ENCODE measurements around the gene KBTBD13. TPM values are rescaled to one million over a fixed set of nuclear protein-coding genes. Genes with fewer than 3 reads are reported as not detected.
A peak's percentile ranks its signal among the peaks of the same experiment; 100 is the strongest.
"Not testable (repeated sequence)": the region's sequence is repeated elsewhere in the genome, so short reads cannot be mapped to it uniquely, and the experiment has no call there.

KBTBD13 gene
- total RNA-seq, 2 donors from 2014 or later: 0.63 to 3.1 TPM

DNA sequence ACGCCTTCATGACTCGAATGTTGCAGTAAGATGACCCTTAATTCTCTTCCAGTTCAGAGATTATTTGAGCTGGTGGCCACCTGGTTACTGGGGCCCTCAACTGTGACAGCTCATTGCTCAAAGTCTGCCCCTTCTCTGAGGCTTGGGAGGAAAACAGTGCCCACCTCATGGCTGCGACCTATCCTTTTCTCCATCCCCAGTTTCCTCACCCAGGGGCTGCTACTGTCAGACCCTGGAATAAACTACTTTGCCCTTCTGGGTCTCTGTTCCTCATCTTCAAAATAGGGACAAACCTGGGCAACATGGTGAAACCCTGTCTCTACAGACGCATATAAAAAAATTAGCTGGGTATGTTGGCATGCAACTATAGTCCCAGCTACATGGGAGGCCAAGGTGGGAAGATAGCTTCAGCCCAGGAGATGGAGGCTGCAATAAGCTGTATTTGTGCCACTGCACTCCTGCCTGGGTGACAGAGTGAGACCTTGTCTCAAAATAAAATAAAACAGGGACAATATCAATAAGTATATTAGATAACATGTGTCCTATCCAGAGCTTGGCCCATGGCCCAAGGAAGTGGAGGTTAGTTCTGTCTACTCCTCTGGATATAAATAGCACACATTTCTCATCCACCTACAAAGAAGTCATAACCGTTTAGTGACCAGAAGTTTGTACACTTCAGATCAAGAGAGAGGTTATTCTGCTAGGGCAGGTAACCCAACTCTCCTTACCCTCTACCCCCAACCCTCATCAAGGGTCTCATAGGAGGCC, 6.6 kb upstream of the KBTBD13 start:
- ATAC-seq (ENCODE audit: insufficient number of reproducible peaks, low FRiP score, low read depth) (no peak), DNase-seq (ENCODE audit: low spot score) (no peak)
- Histone ChIP-seq H3K4me3 (no peak overlapping the region), H3K36me3 (peaks cover 3% of the 10 kb centered on the region), H3K27me3 (replicated peaks; ENCODE audit: insufficient read depth) (no peaks in the 10 kb centered on the region), H3K9me3 (no peaks in the 10 kb centered on the region), H3K27ac (peak overlapping the region; percentile 97 to 99), H3K4me1 (ENCODE audit: control insufficient read depth in 1 of 2, low read depth in 2 of 2) (peaks cover 46 to 68% of the 10 kb centered on the region in 2 donors)
- TF ChIP-seq, protein P1, sequence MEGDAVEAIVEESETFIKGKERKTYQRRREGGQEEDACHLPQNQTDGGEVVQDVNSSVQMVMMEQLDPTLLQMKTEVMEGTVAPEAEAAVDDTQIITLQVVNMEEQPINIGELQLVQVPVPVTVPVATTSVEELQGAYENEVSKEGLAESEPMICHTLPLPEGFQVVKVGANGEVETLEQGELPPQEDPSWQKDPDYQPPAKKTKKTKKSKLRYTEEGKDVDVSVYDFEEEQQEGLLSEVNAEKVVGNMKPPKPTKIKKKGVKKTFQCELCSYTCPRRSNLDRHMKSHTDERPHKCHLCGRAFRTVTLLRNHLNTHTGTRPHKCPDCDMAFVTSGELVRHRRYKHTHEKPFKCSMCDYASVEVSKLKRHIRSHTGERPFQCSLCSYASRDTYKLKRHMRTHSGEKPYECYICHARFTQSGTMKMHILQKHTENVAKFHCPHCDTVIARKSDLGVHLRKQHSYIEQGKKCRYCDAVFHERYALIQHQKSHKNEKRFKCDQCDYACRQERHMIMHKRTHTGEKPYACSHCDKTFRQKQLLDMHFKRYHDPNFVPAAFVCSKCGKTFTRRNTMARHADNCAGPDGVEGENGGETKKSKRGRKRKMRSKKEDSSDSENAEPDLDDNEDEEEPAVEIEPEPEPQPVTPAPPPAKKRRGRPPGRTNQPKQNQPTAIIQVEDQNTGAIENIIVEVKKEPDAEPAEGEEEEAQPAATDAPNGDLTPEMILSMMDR (IDR thresholded peaks at IDR 0.05): no peak

DNA sequence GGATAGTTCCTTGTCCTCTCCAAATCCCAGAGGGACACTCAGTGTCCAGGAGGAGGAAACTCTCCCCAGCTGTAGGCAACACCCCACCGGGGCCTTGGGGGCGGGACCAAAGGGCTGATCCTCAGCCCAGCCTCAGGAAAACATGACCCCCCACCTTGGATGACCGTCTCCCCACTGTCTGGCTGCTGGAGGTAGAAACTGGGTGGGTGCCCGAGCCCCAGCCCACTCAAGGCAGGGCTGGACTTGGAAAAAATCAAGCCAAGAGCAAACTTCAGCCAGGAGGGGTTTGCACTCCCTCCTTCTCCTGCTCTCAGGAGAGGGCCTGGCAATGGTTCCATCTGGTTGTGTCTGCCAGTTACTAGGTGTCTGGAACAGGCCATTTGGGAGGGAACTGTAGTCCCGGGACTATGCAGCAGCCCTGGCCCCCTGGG, 5.2 kb upstream of the KBTBD13 start:
- TF ChIP-seq, protein P1 (IDR thresholded peaks at IDR 0.05): no peak
- no peaks in the 10 kb centered on the region for H3K36me3 ChIP-seq
- ATAC-seq (ENCODE audit: insufficient number of reproducible peaks, low FRiP score, low read depth) (peak; percentile 41), DNase-seq (ENCODE audit: low spot score) (peak; percentile 61)
- peak overlapping the region; percentile 97 to 99 for H3K27ac ChIP-seq
- H3K9me3 ChIP-seq: no peaks in the 10 kb centered on the region
- peak overlapping the region; percentile 2 for H3K4me3 ChIP-seq
- H3K27me3 ChIP-seq (replicated peaks; ENCODE audit: insufficient read depth): no peaks in the 10 kb centered on the region
- H3K4me1 ChIP-seq (ENCODE audit: control insufficient read depth in 1 of 2, low read depth in 2 of 2): peaks cover 45 to 65% of the 10 kb centered on the region in 2 donors

DNA sequence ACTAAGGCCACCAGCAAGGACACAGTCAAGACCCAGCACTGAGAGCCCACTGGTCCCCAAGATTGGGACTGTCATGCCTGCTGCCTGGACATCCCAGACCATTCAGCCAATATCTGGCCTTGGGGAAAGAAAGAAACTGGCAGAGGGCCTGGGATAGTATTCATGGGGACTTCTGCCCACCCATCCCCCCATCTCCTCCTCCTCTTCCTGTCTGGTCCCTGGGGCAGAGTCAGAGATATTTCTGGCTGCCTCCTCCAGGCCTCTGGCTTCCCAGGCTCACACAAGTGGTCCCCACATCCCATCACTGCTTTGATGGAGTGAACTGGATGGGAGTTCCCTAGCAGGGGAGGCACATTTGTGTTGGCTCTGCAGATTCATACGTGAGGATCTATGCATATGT, 4.5 kb upstream of the KBTBD13 start:
- Histone ChIP-seq H3K9me3 (no peaks in the 10 kb centered on the region), H3K4me3 (peak overlapping the region; percentile 2), H3K27ac (peak overlapping the region; percentile 97 to 99), H3K36me3 (no peaks in the 10 kb centered on the region), H3K27me3 (replicated peaks; ENCODE audit: insufficient read depth) (no peaks in the 10 kb centered on the region), H3K4me1 (ENCODE audit: control insufficient read depth in 1 of 2, low read depth in 2 of 2) (peaks cover 51 to 71% of the 10 kb centered on the region in 2 donors)
- no peak for DNase-seq (ENCODE audit: low spot score)
- ATAC-seq (ENCODE audit: insufficient number of reproducible peaks, low FRiP score, low read depth): no peak
- TF ChIP-seq, protein P1 (IDR thresholded peaks at IDR 0.05): no peak

DNA sequence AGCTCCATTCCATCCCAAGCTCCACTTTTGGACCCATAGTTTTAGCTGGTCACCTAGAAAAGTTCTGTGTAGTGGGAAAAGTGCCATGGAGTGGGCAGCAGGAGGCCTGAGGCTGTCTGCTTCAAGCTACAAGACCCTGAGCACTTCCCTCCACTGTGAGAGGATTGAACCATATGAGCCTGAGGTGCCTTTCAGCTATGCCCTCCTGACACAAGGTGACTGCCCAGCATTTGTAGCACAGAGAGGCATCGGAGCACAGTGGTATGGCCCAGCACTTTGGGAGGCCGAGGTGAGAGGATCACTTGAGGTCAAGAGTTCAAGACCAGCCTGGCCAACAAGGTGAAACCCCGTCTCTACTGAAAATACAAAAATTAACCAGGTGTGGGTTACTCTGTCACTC, 3.9 kb upstream of the KBTBD13 start:
- TF ChIP-seq, protein P1 (IDR thresholded peaks at IDR 0.05): no peak
- Histone ChIP-seq H3K27ac (peak overlapping the region; percentile 97 to 99), H3K9me3 (no peaks in the 10 kb centered on the region), H3K36me3 (no peaks in the 10 kb centered on the region), H3K4me1 (ENCODE audit: control insufficient read depth in 1 of 2, low read depth in 2 of 2) (peaks cover 57 to 77% of the 10 kb centered on the region in 2 donors), H3K4me3 (no peak overlapping the region), H3K27me3 (replicated peaks; ENCODE audit: insufficient read depth) (no peaks in the 10 kb centered on the region)
- ATAC-seq (ENCODE audit: insufficient number of reproducible peaks, low FRiP score, low read depth): no peak
- no peak for DNase-seq (ENCODE audit: low spot score)

DNA sequence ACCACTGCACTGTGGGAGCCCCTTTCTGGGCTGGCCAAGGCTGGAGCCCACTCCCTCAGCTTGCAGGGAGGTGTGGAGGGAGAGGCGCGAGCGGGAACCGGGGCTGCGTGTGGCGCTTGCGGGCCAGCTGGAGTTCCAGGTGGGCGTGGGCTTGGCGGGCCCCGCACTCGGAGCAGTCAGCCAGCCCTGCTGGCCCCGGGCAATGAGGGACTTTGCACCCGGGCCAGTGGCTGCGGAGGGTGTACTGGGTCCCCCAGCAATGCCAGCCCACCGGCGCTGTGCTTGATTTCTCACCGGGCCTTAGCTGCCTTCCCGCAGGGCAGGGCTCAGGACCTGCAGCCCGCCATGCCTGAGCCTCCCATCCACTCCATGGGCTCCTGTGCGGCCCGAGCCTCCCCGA, 1.6 kb upstream of the KBTBD13 start:
- H3K27me3 ChIP-seq (replicated peaks; ENCODE audit: insufficient read depth); H3K4me3 ChIP-seq; H3K36me3 ChIP-seq; DNase-seq (ENCODE audit: low spot score); ATAC-seq (ENCODE audit: insufficient number of reproducible peaks, low FRiP score, low read depth); H3K9me3 ChIP-seq: not testable (repeated sequence)
- peaks cover 43 to 81% of the 10 kb centered on the region in 2 donors for H3K4me1 ChIP-seq (ENCODE audit: control insufficient read depth in 1 of 2, low read depth in 2 of 2)
- H3K27ac ChIP-seq: peak overlapping the region in 1 of 2 donors; percentile 80

DNA sequence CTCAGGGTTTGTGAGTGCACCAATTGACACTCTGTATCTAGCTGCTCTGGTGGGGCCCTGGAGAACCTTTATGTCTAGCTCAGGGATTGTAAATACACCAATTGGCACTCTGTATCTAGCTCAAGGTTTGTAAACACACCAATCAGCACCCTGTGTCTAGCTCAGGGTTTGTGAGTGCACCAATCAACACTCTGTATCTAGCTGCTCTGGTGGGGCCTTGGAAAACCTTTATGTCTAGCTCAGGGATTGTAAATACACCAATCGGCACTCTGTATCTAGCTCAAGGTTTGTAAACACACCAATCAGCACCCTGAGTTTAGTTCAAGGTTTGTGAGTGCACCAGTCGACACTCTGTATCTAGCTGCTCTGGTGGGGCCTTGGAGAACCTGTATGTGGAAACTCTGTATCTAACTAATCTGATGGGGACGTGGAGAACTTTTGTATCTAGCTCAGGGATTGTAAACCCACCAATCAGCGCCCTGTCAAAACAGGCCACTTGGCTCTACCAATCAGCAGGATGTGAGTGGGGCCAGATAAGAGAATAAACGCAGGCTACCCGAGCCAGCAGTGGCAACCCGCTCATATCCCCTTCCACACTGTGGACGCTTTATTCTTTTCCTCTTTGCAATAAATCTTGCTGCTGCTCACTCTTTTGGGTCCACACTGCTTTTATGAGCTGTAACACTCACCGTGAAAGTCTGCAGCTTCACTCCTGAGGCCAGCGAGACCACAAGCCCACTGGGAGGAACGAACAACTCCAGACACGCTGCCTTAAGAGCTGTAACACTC, 745 bp upstream of the KBTBD13 start:
- Histone ChIP-seq H3K4me1 (ENCODE audit: control insufficient read depth in 1 of 2, low read depth in 2 of 2) (peaks cover 34 to 81% of the 10 kb centered on the region in 2 donors), H3K27ac (peak overlapping the region; percentile 80 to 91), H3K4me3 (peak overlapping the region; percentile 27)
- not testable (repeated sequence) for H3K9me3 ChIP-seq; H3K36me3 ChIP-seq; DNase-seq (ENCODE audit: low spot score); H3K27me3 ChIP-seq (replicated peaks; ENCODE audit: insufficient read depth); ATAC-seq (ENCODE audit: insufficient number of reproducible peaks, low FRiP score, low read depth)

Measured in thoracic aorta (tissue), 2 donors.